Gastrocnemius medialis (tissue), 4 donors: Measurements from ENCODE around the gene APBB3.

ENCODE experiments used
- POLR2A ChIP-seq, 2 donors: fragments of 450-650 bp; IDR thresholded peaks; one replicate each; pipeline ENCODE4 v1.6.1; 2017; ENCODE audit warnings: antibody characterized with exemption in 2 of 2, mild to moderate bottlenecking in 2 of 2, moderate library complexity in 2 of 2
- TF ChIP-seq, protein P1 (sequence below), 5 experiments: fragments of 450-650 bp in 3 of 5; fragments of 200-600 bp in 2 of 5; sonication (generic) in 2 of 5; IDR thresholded peaks in 4 of 5; conservative IDR thresholded peaks in 1 of 5; 1 replicate in 4 of 5; 2 replicates in 1 of 5; pipeline ENCODE4 v1.5.1; 2016 to 2019; ENCODE audit warnings: antibody characterized with exemption in 5 of 5, mild to moderate bottlenecking in 3 of 5, moderate library complexity in 3 of 5

DNA sequence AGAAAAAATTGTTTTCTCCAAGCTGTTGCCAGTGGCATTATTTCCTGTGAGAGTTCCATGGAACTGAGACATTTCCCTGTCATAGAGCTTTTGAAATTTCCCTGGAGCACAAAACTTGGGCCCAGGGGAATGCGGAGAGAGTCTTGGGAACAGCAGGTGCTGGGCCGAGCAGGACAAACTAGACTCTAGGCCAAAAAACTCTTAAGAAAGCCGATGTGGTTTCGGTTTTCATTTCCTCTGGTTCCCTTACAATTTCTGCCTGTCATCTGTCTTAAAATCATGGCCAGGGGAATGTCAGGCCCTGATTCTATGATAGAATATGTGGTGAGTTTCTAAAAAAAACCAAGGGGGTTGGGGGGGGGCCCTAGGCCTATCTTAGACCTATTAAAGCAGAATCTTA lies 4.8 kb upstream of the APBB3 start:
- peak in 1 of 2 donors; percentile 11 for TF ChIP-seq POLR2A (IDR thresholded peaks at IDR 0.05)
- TF ChIP-seq, protein P1, sequence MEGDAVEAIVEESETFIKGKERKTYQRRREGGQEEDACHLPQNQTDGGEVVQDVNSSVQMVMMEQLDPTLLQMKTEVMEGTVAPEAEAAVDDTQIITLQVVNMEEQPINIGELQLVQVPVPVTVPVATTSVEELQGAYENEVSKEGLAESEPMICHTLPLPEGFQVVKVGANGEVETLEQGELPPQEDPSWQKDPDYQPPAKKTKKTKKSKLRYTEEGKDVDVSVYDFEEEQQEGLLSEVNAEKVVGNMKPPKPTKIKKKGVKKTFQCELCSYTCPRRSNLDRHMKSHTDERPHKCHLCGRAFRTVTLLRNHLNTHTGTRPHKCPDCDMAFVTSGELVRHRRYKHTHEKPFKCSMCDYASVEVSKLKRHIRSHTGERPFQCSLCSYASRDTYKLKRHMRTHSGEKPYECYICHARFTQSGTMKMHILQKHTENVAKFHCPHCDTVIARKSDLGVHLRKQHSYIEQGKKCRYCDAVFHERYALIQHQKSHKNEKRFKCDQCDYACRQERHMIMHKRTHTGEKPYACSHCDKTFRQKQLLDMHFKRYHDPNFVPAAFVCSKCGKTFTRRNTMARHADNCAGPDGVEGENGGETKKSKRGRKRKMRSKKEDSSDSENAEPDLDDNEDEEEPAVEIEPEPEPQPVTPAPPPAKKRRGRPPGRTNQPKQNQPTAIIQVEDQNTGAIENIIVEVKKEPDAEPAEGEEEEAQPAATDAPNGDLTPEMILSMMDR (IDR thresholded peaks at IDR 0.05 in 4 of 5, conservative IDR thresholded peaks at IDR 0.05 in 1 of 5), result no peak
